ENCODE results near the gene CDX1. TPM values are rescaled to one million over a fixed set of nuclear protein-coding genes. Genes with fewer than 3 reads are reported as not detected.
A peak's percentile ranks its signal among the peaks of the same experiment; 100 is the strongest.

Gene CDX1
- total RNA-seq, 2 experiments from 2014 or later: not detected

- POLR2A ChIA-PET: no interaction called here
- peaks cover 59% of the 10 kb centered on the region for H3K27me3 Mint-ChIP-seq
- no peaks in the 10 kb centered on the region for H3K4me1 Mint-ChIP-seq
Observed at GRCh38 chr5:150190503-150190979, 24.0 kb downstream of the CDX1 start.

GRCh38 chr5:150190987-150191386 lies 24.4 kb downstream of the CDX1 start:
- POLR2A ChIA-PET: interaction anchor here (0.7 kb wide), 1 partner anchor 911 kb away, joined by 3 read pairs; no protein-coding TSS in a partner anchor
- no peak overlapping the region for H3K4me3 Mint-ChIP-seq
- no peaks in the 10 kb centered on the region for H3K4me1 Mint-ChIP-seq

More at GRCh38 chr5:150190503-150190979, 24.0 kb downstream of the CDX1 start:
- ATAC-seq (ENCODE audit: low read depth) (no peak), DNase-seq (no peak)
- Mint-ChIP-seq H3K9me3 (no peaks in the 10 kb centered on the region), H3K36me3 (no peaks in the 10 kb centered on the region), H3K4me3 (no peak overlapping the region), H3K27ac (no peak overlapping the region)

GRCh38 chr5:150192462-150192861 lies 25.9 kb downstream of the CDX1 start:
- no peaks in the 10 kb centered on the region for H3K9me3 Mint-ChIP-seq
- peaks cover 49% of the 10 kb centered on the region for H3K27me3 Mint-ChIP-seq
- H3K4me1 Mint-ChIP-seq: no peaks in the 10 kb centered on the region
- no peak overlapping the region for H3K27ac Mint-ChIP-seq
- ATAC-seq (ENCODE audit: low read depth) (no peak), DNase-seq (no peak)
- POLR2A ChIA-PET: no interaction called here
- no peaks in the 10 kb centered on the region for H3K36me3 Mint-ChIP-seq
- H3K4me3 Mint-ChIP-seq: no peak overlapping the region

More at GRCh38 chr5:150190987-150191386, 24.4 kb downstream of the CDX1 start:
- Mint-ChIP-seq H3K36me3 (no peaks in the 10 kb centered on the region), H3K27ac (no peak overlapping the region), H3K9me3 (no peaks in the 10 kb centered on the region), H3K27me3 (peaks cover 58% of the 10 kb centered on the region)
- no peak for ATAC-seq (ENCODE audit: low read depth)
- no peak for DNase-seq

- no peaks in the 10 kb centered on the region for H3K4me1 Mint-ChIP-seq
- ATAC-seq (ENCODE audit: low read depth) (no peak), DNase-seq (no peak)
- H3K4me3 Mint-ChIP-seq: no peak overlapping the region
- no peaks in the 10 kb centered on the region for H3K9me3 Mint-ChIP-seq
- H3K36me3 Mint-ChIP-seq: no peaks in the 10 kb centered on the region
- no peak overlapping the region for H3K27ac Mint-ChIP-seq
- POLR2A ChIA-PET: no interaction called here
- H3K27me3 Mint-ChIP-seq: peaks cover 37% of the 10 kb centered on the region
Observed at GRCh38 chr5:150195736-150196485, 29.3 kb downstream of the CDX1 start.

GRCh38 chr5:150196514-150196913 lies 29.9 kb downstream of the CDX1 start:
- peaks cover 30% of the 10 kb centered on the region for H3K27me3 Mint-ChIP-seq

GRCh38 chr5:150196986-150197385 lies 30.4 kb downstream of the CDX1 start:
- Mint-ChIP-seq H3K4me1 (no peaks in the 10 kb centered on the region), H3K27ac (peak overlapping the region; percentile 13), H3K9me3 (no peaks in the 10 kb centered on the region), H3K36me3 (no peaks in the 10 kb centered on the region), H3K4me3 (no peak overlapping the region), H3K27me3 (peaks cover 28% of the 10 kb centered on the region)
- no peak for ATAC-seq (ENCODE audit: low read depth)
- POLR2A ChIA-PET: no interaction called here
- DNase-seq: no peak

More at GRCh38 chr5:150196514-150196913, 29.9 kb downstream of the CDX1 start:
- Mint-ChIP-seq H3K4me1 (no peaks in the 10 kb centered on the region), H3K27ac (no peak overlapping the region), H3K4me3 (no peak overlapping the region), H3K36me3 (no peaks in the 10 kb centered on the region), H3K9me3 (no peaks in the 10 kb centered on the region)
- POLR2A ChIA-PET: no interaction called here
- DNase-seq: no peak
- no peak for ATAC-seq (ENCODE audit: low read depth)

- H3K9me3 Mint-ChIP-seq: no peaks in the 10 kb centered on the region
- H3K27me3 Mint-ChIP-seq: peaks cover 23% of the 10 kb centered on the region
- H3K4me3 Mint-ChIP-seq: no peak overlapping the region
- H3K4me1 Mint-ChIP-seq: no peaks in the 10 kb centered on the region
- ATAC-seq (ENCODE audit: low read depth) (no peak), DNase-seq (no peak)
- H3K27ac Mint-ChIP-seq: no peak overlapping the region
- no peaks in the 10 kb centered on the region for H3K36me3 Mint-ChIP-seq
- POLR2A ChIA-PET: no interaction called here
Observed at GRCh38 chr5:150197476-150197875, 30.9 kb downstream of the CDX1 start.

GRCh38 chr5:150202501-150202900 lies 35.9 kb downstream of the CDX1 start:
- H3K9me3 Mint-ChIP-seq: no peaks in the 10 kb centered on the region

GRCh38 chr5:150203832-150204589 lies 37.4 kb downstream of the CDX1 start:
- POLR2A ChIA-PET: no interaction called here
- Mint-ChIP-seq H3K27me3 (peaks cover 33% of the 10 kb centered on the region), H3K9me3 (no peaks in the 10 kb centered on the region), H3K27ac (no peak overlapping the region), H3K4me3 (no peak overlapping the region), H3K36me3 (no peaks in the 10 kb centered on the region), H3K4me1 (peaks cover 19% of the 10 kb centered on the region)
- ATAC-seq (ENCODE audit: low read depth) (no peak), DNase-seq (no peak)

More at GRCh38 chr5:150202501-150202900, 35.9 kb downstream of the CDX1 start:
- peaks cover 22% of the 10 kb centered on the region for H3K27me3 Mint-ChIP-seq
- no peak overlapping the region for H3K4me3 Mint-ChIP-seq
- DNase-seq (no peak), ATAC-seq (ENCODE audit: low read depth) (no peak)
- POLR2A ChIA-PET: no interaction called here
- H3K27ac Mint-ChIP-seq: no peak overlapping the region
- H3K4me1 Mint-ChIP-seq: peaks cover 7% of the 10 kb centered on the region
- no peaks in the 10 kb centered on the region for H3K36me3 Mint-ChIP-seq

GRCh38 chr5:150204590-150204960 lies 38.0 kb downstream of the CDX1 start:
- Mint-ChIP-seq H3K36me3 (no peaks in the 10 kb centered on the region), H3K4me3 (no peak overlapping the region), H3K4me1 (peaks cover 25% of the 10 kb centered on the region), H3K27ac (no peak overlapping the region), H3K27me3 (peaks cover 29% of the 10 kb centered on the region), H3K9me3 (no peaks in the 10 kb centered on the region)
- POLR2A ChIA-PET: no interaction called here
- ATAC-seq (ENCODE audit: low read depth): no peak
- no peak for DNase-seq

- Mint-ChIP-seq H3K27ac (peak overlapping the region; percentile 30), H3K9me3 (no peaks in the 10 kb centered on the region), H3K4me3 (peak overlapping the region; percentile 37), H3K36me3 (no peaks in the 10 kb centered on the region), H3K4me1 (peaks cover 32% of the 10 kb centered on the region), H3K27me3 (peaks cover 21% of the 10 kb centered on the region)
- POLR2A ChIA-PET: interaction anchor here (1.0 kb wide), 1 partner anchor 12 kb away, joined by 3 read pairs; no protein-coding TSS in a partner anchor
- peak; percentile 66 for ATAC-seq (ENCODE audit: low read depth)
- no peak for DNase-seq
Observed at GRCh38 chr5:150206098-150206778, 39.7 kb downstream of the CDX1 start.

- Mint-ChIP-seq H3K9me3 (no peaks in the 10 kb centered on the region), H3K27me3 (peaks cover 24% of the 10 kb centered on the region), H3K36me3 (no peaks in the 10 kb centered on the region), H3K4me1 (peaks cover 32% of the 10 kb centered on the region), H3K27ac (no peak overlapping the region), H3K4me3 (no peak overlapping the region)
- POLR2A ChIA-PET: interaction anchor here (1.0 kb wide), 1 partner anchor 11 kb away, joined by 3 read pairs; no protein-coding TSS in a partner anchor
- no peak for ATAC-seq (ENCODE audit: low read depth)
- no peak for DNase-seq
Observed at GRCh38 chr5:150206779-150207115, 40.2 kb downstream of the CDX1 start.

Data from activated naive CD8-positive, alpha-beta T cell treated with anti-CD3 and anti-CD28 coated beads, Interleukin-2, amount 10 ng/mL, durations not matched to agents 7 days and 5 days (primary cell).